Measurements from ENCODE around the gene LSP1. TPM values are rescaled to one million over a fixed set of nuclear protein-coding genes. Genes with fewer than 3 reads are reported as not detected.

The LSP1 gene
- total and polyA plus RNA-seq, 2 donors (not counting 1 experiment from before 2014, with no cell fraction given) = 0.19 to 1.8 TPM

DNA sequence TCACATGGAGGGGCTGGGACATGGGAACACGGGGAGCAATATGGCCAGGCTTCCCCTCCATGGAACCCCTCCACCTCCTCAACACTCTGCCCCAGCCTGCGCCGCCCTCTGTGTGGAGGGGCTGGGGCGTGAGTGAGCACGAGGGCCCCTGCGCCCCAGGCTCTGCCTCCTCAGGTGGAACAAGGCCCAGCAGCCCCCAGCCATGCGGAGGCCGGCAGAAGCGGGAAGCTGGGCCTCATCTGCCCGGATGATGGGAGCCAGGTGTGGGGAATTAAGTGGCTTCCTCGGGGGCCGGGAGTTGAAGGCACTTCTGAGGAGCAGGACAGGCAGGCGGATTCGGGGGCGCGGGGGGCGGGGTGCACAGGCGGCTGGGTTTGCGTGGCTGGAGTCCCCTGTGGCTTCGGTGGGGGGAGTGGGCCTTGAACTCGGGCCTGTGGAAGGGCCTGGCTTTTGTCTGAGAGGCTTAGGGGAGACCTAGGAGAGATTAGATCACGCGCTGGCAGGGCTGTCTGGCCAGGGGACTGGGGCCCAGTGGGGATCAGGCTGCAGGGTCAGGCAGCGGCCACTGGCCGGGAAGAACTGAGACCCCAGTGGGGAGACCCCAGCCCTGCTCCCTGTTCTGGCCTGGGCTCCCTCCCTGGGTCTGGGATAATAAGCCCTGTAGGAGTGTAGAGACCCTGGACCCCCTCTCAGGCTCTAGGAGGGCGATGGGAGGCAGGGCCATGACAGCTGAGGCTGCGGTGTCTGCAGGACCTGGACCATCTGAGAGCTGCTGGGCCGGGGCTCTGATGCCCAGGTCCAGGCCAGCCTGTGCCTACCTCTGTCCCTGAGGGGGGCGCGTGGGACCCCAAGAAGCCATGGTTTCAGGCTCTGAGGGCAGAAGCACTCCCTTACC lies 25.5 kb downstream of the LSP1 start:
- H3K4me3 ChIP-seq (replicated peaks in 1 of 4; ENCODE audit: control extremely low read depth in 1 of 4, insufficient read depth in 1 of 4, low read depth in 3 of 4, low read length in 4 of 4) = no peak overlapping the region
- no peak overlapping the region for H3K27ac ChIP-seq (ENCODE audit: insufficient read depth, low read length)
- no peak overlapping the region for H3K9ac ChIP-seq (ENCODE audit: insufficient read depth, low read length)
- DNase-seq (ENCODE audit: low read depth in 2 of 2) = no peak
- H3K27me3 ChIP-seq (ENCODE audit: control insufficient read depth, insufficient read depth, low read length) = no peaks in the 10 kb centered on the region
- no peaks in the 10 kb centered on the region for H3K79me2 ChIP-seq (ENCODE audit: control insufficient read depth, insufficient read depth, low read length)
- H3K4me2 ChIP-seq (ENCODE audit: extremely low read depth, insufficient read depth, low read length) = no peak overlapping the region
- H3K9me3 ChIP-seq (ENCODE audit: control insufficient read depth, insufficient read depth, low read depth, low read length) = no peaks in the 10 kb centered on the region
- no peaks in the 10 kb centered on the region for H4K20me1 ChIP-seq (ENCODE audit: control insufficient read depth, extremely low read depth, insufficient read depth, low read length)
- TF ChIP-seq EZH2 (IDR thresholded peaks at IDR 0.05; ENCODE audit: low read length, missing control alignments) = no peak
- TF ChIP-seq, protein P1, sequence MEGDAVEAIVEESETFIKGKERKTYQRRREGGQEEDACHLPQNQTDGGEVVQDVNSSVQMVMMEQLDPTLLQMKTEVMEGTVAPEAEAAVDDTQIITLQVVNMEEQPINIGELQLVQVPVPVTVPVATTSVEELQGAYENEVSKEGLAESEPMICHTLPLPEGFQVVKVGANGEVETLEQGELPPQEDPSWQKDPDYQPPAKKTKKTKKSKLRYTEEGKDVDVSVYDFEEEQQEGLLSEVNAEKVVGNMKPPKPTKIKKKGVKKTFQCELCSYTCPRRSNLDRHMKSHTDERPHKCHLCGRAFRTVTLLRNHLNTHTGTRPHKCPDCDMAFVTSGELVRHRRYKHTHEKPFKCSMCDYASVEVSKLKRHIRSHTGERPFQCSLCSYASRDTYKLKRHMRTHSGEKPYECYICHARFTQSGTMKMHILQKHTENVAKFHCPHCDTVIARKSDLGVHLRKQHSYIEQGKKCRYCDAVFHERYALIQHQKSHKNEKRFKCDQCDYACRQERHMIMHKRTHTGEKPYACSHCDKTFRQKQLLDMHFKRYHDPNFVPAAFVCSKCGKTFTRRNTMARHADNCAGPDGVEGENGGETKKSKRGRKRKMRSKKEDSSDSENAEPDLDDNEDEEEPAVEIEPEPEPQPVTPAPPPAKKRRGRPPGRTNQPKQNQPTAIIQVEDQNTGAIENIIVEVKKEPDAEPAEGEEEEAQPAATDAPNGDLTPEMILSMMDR (conservative IDR thresholded peaks at IDR 0.05 in 1 of 2, IDR thresholded peaks at IDR 0.05 in 1 of 2; ENCODE audit: low read depth in 1 of 2, low read length in 2 of 2) = no peak
- H3K36me3 ChIP-seq (ENCODE audit: control insufficient read depth, insufficient read depth, low read length) = no peaks in the 10 kb centered on the region
- H2AFZ ChIP-seq (ENCODE audit: low read length) = no peak overlapping the region
- no peaks in the 10 kb centered on the region for H3K4me1 ChIP-seq (ENCODE audit: control insufficient read depth, extremely low read depth, insufficient read depth, low read length)

DNA sequence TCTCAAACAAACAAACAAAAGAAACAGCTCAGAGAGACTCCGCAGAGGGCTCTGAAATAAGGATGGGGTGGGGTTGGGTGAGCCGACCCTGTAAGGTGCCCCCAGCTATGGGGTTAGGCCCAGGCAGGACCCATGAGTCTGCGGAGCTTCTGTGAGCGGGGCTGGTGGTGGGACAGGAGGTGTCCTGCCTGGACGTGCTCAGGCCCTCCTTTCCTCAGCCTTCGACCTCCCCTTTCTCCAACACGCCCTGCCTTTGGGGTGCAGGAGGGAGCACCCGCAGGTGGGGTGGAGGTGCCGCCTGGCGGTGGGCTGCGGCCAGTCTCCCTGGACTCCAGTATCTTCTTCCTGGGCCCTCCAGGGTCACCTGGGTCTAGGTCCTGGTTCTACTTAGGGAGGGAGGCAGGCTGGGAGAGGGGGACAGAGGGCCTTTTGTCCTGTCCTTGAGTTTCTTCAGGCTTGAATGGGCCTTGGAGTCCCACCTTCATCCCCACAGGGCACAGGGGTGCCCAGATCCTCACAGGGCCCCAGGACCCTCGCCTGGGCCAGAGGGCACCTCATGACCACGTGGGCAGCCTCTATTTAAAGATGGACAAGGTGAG lies 26.6 kb downstream of the LSP1 start:
- H3K79me2 ChIP-seq (ENCODE audit: control insufficient read depth, insufficient read depth, low read length) = no peaks in the 10 kb centered on the region
- no peaks in the 10 kb centered on the region for H3K4me1 ChIP-seq (ENCODE audit: control insufficient read depth, extremely low read depth, insufficient read depth, low read length)
- no peak overlapping the region for H3K27ac ChIP-seq (ENCODE audit: insufficient read depth, low read length)

More for the DNA sequence above, 26.6 kb downstream of the LSP1 start:
- no peak overlapping the region for H3K9ac ChIP-seq (ENCODE audit: insufficient read depth, low read length)
- no peak overlapping the region for H3K4me3 ChIP-seq (replicated peaks in 1 of 4; ENCODE audit: control extremely low read depth in 1 of 4, insufficient read depth in 1 of 4, low read depth in 3 of 4, low read length in 4 of 4)
- no peak overlapping the region for H2AFZ ChIP-seq (ENCODE audit: low read length)
- no peaks in the 10 kb centered on the region for H3K9me3 ChIP-seq (ENCODE audit: control insufficient read depth, insufficient read depth, low read depth, low read length)
- H3K36me3 ChIP-seq (ENCODE audit: control insufficient read depth, insufficient read depth, low read length) = no peaks in the 10 kb centered on the region
- no peaks in the 10 kb centered on the region for H3K27me3 ChIP-seq (ENCODE audit: control insufficient read depth, insufficient read depth, low read length)
- H4K20me1 ChIP-seq (ENCODE audit: control insufficient read depth, extremely low read depth, insufficient read depth, low read length) = no peaks in the 10 kb centered on the region
- no peak for DNase-seq (ENCODE audit: low read depth in 2 of 2)
- TF ChIP-seq, protein P1 (conservative IDR thresholded peaks at IDR 0.05 in 1 of 2, IDR thresholded peaks at IDR 0.05 in 1 of 2; ENCODE audit: low read depth in 1 of 2, low read length in 2 of 2) = no peak
- TF ChIP-seq EZH2 (IDR thresholded peaks at IDR 0.05; ENCODE audit: low read length, missing control alignments) = no peak
- H3K4me2 ChIP-seq (ENCODE audit: extremely low read depth, insufficient read depth, low read length) = no peak overlapping the region

Measured in fibroblast of lung (primary cell).